HG03139 (cell line): ENCODE results near the gene NEIL1.

Experiments used
- ATAC-seq: cut with Tn5 transposase; IDR thresholded peaks from one replicate; pipeline ENCODE4 v1.9.1; 2021; ENCODE audit not compliant: unreplicated experiment

Gene NEIL1

DNA sequence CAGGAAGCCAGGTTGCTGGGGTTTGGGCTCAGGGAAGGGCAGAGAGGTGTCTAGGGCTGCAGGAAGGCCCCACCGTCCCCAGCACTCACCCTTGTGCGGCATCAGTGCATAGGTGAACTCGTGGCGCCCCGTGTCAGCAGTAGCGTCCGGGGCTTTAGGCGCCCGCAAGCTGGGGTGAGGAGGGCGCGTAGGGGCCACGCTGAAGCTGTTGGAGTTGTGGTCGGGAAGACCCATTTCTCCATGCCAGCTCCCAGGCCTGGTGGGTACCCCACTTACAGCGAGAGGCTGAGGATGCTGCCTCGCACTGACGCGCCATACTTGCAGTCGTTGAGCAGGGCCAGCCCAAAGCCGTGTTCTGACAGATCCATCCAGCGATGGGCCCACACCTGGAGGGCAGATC is 9.7 kb downstream of the NEIL1 start:
- no peak for ATAC-seq

DNA sequence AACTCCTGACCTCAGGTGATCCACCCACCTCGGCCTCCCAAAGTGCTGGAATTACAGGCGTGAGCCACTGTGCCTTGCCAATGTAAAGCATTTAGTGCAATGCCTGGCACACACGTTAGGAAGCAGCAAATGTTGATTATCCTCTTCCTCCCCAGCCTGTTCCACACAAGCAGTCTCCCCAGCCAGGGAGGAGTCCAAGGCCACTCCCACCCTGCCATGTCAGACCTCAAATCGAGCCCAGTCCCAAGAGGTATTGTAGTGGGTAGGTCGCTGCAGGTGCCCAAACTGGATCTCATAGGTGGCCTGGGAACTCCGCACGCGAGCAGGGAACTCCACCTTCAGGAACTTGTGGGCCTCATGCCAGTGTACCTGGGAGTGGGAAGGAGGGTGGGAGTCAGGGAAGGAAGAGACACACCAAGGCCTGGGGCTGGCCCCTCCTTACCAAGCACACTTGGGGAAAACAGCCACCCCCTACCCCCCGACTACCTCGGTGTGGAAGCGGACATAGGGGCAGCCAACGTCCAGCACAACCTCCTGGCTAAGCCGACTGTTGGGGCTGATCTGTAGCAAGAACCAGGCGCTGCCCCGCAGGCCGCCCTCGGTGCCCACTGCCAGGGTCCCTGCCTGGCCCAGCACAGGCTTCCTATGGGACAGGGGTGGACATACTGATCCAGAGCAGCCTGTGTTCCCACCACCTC is 11.3 kb downstream of the NEIL1 start:
- ATAC-seq = no peak

DNA sequence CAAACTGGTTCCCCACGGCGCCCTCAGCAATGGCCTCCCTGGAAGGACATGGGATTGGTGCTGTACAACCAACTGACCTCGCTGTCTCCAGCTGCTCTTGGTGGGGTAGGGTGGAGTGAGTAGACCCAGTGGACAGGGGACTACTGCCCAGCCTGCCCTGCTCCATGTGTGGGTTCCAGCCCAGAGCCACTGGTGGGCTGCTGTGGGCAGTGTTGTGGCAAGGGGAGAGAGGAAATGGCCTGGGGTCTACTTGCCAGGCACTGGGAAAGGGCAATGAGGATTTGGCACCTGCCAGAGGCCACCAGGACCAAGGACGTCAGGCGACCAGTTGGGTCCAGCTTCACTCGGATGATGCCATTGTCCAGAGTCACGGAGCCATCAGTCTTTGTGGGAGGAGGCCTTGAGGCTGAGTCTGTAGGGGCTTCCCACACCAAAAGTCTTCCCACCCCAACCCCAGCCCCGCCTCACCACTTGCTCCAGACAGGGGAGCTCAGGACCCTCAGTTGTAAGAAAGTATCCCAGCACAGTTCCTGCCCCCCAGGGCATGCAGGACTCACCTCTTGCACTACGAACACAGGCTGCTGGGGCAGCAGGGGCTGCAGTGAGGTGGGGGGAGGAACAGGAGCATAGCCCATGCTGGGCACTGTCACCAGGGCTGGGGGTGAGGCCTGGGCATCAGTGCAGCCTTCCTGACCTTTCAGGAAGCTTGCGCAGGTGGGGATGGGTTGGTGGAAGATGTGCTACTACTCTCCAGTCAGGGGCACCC is 12.1 kb downstream of the NEIL1 start:
- ATAC-seq = no peak

DNA sequence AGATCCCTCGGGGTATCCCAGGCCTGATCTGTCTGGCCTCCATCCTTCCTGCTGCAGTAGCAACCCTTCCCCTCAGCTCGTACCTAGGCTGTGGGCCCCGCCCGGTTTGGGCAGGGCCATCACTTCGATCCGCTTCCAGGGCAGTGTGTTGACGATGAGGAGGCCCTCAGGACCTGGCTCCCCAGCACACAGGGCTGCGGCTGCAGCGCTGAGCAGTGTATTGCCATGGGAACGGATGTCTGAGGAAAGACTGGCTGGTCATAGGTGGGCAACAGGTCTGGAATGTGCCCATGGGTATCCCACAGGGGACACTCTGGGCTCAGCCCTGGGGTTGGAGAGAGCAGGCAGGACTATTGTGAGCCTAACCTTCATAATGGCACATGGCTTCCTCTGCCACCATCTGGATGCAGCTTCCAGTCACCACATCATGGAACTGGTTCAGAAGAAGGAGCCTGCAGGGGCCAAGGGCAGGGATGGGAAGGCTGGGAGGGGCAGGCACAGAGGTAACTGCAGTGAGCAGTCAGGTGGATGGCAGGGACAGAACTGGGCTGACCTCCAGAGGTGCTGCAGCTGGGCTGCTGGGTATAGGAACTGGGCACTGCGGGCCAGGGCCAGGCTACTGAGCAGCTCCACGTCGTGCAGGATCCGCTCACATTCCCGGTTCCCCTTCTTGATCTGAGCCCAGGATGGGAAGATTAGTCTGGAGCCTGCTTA is 12.9 kb downstream of the NEIL1 start:
- no peak for ATAC-seq

DNA sequence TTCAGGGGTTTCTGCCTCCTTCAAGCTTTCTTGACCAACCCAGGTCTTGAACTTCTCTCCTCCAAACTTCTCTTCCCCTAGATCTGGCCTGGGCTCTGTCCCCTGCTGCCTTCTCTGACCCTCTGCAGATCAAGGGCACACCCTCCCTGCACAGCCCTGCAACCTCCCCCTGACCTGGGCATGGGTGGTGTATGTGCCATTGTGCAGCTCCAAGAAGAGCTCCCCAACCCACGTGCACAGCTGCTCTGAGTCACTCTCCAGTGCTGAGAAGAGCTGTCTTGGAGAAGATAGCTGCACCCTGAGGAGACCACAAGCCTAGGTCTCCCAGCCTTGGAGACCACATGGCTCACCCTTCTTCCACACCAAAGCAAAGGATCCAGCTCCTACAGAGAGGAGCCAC is 13.6 kb downstream of the NEIL1 start:
- ATAC-seq = no peak

DNA sequence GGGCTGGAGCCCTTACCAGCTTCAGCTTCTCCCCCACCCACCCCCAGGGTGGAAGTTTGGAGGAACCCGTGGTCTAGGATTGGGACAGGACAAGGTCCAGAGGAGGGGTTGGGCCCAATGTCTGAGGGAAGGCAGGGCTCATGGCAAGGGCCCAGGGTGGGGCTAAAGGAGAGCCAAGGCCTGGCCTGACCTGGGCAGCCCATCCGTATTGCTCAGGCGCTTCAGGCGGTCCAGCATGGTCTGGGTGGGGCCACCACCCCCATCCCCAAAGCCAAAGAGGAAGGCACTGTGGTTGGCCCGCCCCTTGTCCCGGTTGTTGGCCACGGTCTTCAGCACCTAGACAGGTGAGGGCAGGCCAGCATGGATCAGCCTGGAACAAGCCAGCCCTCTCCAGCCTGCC is 14.0 kb downstream of the NEIL1 start:
- no peak for ATAC-seq

DNA sequence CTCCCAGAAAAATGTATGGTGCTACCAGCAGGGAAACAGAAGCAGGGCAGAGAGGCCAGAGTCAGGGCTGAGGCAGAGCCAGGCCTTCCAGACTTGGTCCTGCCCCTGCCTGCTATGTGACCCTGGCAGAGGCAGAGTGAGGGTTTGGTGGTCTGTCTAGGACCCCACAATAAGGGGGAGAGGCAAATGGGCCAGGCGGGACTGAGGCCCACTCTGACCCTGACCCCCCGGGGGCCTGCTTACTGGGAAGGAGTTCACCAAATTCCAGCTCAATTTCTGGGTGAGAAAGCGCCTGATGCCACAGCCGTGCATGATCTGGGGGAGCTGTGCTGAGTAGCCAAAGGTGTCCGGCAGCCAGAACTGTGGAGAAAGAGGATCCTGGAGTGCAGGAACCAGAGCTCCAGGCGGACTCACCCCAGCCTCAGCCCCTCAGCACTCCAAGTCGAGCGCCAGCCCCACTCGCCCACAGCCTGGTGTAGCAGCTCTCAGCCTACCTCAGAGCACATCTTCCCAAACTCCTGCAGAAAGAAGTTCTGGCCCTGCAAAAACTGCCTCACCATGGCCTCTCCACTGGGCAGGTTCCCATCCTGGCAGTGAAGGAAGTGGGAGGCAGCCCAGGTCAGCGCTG is 14.6 kb downstream of the NEIL1 start:
- no peak for ATAC-seq

DNA sequence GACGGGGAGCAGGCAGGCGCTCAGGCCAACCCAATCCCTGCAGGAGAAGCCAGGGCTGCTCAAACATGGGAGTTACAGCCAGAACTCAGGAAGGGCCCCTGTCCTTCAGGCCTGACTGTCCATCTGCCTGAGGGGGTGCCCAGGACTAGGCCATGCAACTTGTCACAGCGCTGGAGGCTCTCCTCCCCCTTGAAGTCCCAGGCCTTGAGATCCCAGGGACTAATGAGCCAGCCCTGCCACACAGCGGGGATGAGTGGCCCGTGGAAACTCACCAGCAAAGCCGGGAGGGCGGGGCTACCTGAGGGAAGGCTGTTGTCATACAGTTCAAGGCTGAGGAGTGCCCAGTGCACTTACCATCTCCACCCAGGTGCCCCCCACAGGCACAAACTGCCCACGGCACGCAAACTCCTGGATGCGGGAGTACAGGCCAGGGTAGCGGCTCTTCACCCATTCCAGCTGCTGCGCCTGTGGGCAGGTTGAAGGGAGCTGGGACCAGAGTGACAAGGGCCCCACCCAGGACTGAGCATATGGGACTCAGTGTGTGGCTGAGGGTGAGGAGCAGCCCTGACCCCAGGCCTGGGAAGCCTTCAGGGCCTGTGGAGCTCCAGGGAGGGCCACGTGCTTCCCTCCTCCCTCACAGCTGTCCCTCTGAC is 15.3 kb downstream of the NEIL1 start:
- no peak for ATAC-seq

DNA sequence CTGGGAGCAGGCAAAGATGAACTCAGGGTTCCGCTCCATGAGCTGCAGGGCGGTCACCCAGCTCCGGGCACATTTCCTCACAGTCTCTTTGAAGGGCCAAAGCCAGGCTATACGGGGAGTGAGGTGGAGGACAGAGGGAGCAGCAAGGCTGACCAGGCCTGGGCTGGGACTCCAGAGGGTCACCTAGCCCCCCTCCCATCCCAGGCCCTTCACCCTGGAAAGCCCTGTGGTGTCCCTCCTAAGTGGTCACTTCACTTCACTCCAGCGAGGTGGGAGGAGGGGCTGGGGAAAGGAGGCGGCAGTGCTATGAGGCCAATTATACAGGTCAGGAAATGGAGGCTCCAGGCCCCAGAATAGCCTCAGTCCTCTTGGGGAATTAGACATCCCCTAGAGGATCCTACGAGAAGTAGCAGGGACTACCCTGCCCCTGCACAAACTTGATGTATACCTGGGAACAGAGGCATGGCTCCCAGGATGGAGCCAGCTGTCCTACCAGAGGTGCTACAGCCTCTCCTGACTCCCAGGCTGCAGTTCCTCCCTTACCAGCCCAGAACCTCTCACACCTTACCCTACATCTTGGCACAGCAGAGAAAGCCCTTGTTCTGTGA is 15.9 kb downstream of the NEIL1 start:
- no peak for ATAC-seq

DNA sequence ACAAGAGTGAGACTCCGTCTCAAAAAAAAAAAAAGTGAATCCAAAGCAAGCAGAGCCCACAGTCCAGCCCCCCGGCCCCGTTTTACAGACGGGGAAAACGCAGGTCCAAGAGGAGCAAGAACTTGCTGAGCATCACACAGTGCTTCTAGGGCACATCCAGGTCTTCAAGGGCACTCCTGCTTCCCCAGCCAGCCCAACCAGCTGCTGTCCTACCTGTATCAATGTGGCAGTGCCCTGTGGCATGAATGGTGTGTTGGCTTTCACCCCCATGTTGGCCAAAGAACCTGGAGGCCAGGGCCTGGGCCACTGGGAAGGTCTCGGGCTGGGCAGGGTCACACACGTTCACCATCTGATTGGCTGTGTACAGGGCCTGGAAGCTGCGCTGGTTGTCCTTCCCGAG is 16.9 kb downstream of the NEIL1 start:
- ATAC-seq = no peak

DNA sequence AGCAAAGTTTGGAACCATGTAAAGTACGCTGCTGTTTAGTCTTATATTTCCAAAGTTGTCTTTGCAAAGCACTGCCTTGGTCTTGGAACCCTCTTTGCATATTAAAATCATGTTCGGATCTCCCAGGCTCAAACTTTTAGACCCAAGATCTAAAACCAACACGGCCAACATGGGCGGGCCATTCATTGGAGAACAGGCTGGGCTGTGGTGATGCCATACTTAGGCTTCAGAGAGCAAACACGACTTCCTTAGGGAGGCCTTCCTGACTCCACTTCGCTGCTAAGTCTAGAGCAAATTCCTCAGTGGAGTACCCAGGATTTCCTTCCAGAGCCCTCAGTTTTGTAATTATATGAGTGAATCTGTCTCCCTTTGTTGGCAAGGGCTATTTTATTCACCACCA is 18.0 kb downstream of the NEIL1 start:
- no peak for ATAC-seq

DNA sequence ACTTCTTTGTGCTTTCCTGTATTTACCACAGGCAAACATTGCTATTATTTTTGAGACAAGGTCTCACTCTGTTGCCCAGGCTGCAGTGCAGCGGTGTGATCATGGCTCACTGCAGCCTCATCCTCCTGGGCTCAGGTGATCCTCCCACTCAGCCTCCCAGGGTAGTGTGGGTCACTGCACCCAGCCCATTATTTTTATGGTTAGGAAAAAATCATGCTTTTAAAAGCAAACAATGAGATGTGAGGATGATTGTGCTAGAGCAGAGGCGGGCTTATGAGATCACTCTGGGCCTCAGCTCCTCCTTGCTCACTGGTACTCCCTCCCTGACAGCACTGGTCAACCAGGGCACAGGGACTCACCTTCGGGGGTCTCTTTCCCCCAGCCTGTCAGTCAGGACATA is 19.3 kb downstream of the NEIL1 start:
- no peak for ATAC-seq

DNA sequence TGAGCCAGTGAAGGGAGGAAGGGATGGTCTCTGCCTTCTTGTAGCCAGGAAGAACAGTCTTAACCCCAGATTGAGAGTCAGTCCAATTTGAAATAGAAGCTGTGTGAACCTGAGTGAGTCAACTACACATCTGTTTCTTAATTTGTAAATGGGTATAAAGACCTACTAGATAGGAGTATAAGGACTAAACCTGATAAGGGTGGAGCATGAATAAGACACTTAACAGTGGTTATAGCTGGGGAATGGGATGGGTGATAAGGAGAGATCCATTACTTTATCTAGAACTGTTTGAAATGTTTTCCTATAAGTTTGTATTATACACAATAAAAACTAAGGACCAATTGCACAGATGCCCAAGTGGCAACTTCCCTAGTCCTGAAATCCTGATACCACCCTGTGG is 20.2 kb downstream of the NEIL1 start:
- ATAC-seq = no peak

DNA sequence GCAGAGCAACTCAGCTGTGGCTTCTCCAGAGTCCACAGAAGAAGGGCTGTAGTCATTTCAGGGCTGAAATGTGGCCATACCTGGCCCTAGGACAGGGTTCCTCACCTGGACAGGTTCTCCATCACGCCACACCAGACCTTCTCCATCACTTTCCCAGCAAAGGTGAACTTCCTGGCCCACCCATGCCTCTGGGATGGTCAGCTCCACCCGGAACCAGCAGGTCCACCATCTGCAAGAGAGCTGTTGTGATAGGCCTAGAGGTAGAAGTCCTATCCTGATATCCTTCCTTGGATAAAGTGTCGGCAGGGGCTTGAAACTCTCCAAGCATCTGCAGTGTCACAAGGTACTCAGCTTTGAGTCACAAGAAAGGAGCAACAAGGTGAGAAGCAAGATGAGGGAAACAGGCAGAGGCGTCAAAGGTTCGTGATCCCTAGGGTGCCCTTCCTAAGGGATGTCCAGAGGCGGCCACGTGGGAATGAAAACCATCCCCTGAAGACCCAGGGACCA is 20.6 kb downstream of the NEIL1 start:
- ATAC-seq = no peak

DNA sequence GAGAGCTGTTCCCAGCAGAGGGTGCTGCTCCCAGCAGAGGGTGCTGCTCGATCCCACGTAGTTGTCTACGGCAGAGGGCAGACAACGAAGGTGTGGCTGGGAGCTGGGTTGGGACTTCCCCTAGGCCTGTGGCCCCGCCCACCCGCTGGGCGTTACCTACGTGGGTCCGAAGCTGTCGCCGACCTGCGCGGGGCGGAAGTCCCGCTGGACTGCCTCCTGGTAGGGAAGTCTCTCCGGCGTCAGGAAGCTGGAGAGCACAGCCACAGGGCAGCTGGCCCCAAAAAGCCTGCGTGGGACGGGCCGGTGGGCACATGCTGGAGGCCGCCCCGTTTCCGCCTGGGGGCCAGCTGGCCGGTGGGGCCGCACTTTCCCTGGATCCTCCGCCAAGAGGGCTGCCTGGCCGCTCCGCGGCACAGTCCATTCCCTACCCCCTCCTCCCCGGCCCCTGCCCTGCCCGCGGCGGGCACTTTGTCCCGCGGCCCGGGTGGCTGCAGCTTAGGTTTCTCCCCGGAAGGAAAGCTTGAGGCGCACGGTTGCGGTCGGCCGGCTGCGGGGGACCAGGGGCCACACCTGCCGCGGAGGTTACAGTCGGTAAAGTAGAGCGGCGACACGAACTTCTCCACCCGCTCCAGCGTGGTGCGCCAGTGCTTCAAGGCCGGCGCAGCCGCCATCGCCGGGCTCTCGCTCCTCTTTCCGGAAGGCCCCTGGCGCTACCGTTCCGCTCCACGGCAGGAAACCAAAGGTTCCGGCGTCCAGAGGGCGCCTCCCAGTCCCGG is 21.3 kb downstream of the NEIL1 start, which contains the start of gene MAN2C1:
Gene MAN2C1, minus strand, starts transcription at position 695 of the 776 bp plus-strand sequence. Its CDS starts 24 bp downstream, at position 671.
- ATAC-seq = peak; percentile 67

DNA sequence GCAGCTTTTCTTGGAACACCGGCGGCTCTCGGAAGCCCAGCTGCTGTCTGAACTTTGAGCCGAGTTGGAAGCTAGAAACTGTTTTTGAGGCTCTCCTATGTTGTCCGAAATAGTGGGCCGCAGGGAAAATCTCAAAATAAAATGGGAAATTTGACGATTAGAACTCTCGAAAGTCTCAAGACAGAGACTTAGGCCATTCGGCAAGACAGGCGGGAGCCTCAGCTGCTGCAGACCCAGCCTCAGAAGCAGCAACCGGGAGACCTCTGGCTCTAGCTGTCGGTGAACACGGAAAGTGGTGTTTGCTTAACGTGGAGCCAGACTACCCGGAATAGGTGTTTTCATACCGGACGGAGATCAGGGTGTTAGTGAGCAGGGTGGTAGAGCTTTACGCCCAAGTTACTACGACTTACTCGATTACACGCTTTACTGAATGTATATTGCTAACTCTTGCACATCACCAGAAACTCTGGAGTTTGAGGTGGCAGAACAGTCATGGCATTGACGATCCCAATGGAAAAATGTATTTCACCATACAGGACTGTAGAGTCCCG is 21.9 kb downstream of the NEIL1 start:
- ATAC-seq = no peak

DNA sequence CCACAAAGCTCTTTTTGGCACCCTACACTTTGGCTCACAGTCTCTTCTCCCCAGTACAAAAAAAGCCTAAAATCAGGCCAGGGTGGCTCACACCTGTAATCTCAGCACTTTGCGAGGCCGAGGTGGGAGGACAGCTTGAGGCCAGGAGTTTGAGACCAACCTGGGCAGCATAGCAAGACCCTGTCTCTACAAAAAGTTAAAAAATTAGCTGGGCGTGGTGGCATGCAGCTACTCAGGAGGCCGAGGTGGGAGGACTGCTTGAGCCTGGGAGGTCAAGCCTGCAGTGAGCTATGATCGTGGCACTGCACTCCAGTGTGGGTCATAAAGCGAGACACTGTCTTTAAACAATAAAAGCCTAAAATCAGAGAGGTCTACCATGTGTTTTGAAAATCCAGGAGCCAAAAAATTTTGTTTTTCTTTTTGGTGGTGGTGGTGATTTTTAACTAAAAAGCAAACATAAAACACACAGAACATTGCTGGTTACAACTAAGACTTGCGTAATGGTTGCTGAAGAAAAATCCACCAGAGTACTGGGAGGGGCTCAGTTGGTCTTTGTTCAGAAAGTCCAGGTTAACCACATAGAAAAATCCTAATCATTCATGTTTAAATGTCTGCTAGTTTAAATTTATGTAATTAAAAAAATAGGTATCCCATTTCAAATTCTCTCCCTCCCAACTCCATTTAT is 23.2 kb downstream of the NEIL1 start:
- no peak for ATAC-seq

DNA sequence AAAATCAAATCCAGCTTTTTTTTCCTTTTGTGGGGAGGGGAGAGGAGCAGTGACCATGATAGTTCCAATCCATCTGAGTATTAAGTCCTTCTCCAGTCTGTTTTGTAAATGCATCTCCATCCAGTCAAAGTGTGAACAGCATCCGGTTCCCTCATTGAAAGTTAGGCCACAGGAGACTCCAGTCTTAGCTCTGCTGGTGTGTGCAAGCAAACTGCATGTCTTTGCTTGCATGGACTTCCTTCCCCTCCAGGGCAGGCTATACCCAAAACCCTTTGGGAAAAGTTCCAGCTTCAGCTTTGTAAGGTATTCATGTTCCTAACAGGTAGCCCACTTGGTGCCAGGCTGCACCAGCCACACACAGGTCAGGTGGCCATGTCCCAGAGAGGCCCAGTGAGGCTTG is 24.6 kb downstream of the NEIL1 start:
- ATAC-seq = no peak
